ENCODE results near the gene APLP2. TPM values are rescaled to one million over a fixed set of nuclear protein-coding genes. Genes with fewer than 3 reads are reported as not detected.

The APLP2 gene
- total and polyA plus RNA-seq, 8 donors = 41.1 to 563 (median 147) TPM

DNA sequence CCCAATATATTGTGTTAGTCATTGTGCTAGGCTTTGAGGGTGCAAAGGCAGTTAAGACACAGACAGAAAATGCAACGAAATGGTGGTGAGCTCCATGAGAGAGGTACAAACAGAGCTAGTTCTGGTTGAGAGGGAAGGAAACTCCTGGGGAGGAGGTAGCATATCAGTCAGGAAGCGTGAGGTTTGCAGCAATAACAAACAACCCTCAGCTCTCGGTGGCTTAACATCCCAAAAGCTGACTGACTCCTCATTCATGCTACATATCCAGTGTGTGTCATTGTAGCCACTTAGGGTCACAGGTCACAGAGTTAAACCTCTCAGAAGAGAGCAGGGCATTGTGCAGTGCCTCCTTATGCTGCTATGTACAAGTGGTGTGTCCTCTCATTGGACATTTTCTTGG lies 88.1 kb downstream of the APLP2 start:
- no peaks in the 10 kb centered on the region for H3K36me3 ChIP-seq
- intact Hi-C loops (cut with DNase I; ENCODE audit: low total_unique reads) = no loop called here
- TF ChIP-seq EP300 (IDR thresholded peaks at IDR 0.05) (no peak), POLR2A (IDR thresholded peaks at IDR 0.05) (no peak), POLR2AphosphoS5 (IDR thresholded peaks at IDR 0.05) (no peak)
- TF ChIP-seq, protein P1, sequence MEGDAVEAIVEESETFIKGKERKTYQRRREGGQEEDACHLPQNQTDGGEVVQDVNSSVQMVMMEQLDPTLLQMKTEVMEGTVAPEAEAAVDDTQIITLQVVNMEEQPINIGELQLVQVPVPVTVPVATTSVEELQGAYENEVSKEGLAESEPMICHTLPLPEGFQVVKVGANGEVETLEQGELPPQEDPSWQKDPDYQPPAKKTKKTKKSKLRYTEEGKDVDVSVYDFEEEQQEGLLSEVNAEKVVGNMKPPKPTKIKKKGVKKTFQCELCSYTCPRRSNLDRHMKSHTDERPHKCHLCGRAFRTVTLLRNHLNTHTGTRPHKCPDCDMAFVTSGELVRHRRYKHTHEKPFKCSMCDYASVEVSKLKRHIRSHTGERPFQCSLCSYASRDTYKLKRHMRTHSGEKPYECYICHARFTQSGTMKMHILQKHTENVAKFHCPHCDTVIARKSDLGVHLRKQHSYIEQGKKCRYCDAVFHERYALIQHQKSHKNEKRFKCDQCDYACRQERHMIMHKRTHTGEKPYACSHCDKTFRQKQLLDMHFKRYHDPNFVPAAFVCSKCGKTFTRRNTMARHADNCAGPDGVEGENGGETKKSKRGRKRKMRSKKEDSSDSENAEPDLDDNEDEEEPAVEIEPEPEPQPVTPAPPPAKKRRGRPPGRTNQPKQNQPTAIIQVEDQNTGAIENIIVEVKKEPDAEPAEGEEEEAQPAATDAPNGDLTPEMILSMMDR (IDR thresholded peaks at IDR 0.05) = no peak
- no peak for DNase-seq
- no peak overlapping the region for H3K27ac ChIP-seq
- 77 to 88% (median 83%) methylated on average over 3 of the region's 3 CpGs for WGBS, 5 donors
- no peak overlapping the region for H3K4me3 ChIP-seq
- H3K4me1 ChIP-seq = peaks cover 19 to 43% (median 37%) of the 10 kb centered on the region in 4 donors
- H3K9me3 ChIP-seq = no peaks in the 10 kb centered on the region
- peaks cover 0 to 40% (median 0%) of the 10 kb centered on the region in 3 donors for H3K27me3 ChIP-seq

DNA sequence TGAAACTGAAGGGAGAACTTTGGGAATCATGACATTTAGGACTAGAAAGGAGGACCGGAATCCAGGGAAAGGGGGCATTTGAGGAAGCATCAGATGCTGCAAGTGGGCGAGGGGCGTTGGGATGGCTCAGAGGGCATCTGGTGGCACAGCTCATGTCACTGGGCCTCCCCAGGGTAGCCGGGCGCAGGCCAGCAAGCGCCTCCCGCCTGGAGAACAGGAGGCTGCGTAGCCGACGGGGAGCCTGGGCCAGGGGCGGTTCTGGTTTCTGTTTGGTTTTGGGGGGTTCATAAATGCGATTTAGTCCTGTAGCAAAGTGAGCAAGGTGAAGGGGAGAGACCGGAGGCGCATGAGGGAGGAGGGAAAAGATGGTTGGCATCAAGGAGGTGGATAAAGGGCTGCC lies 89.4 kb downstream of the APLP2 start:
- TF ChIP-seq POLR2A (IDR thresholded peaks at IDR 0.05) = no peak
- no peak for TF ChIP-seq EP300 (IDR thresholded peaks at IDR 0.05)
- TF ChIP-seq POLR2AphosphoS5 (IDR thresholded peaks at IDR 0.05) = no peak
- TF ChIP-seq, protein P1 (IDR thresholded peaks at IDR 0.05) = no peak
- H3K36me3 ChIP-seq = no peaks in the 10 kb centered on the region
- 57 to 69% (median 63%) methylated on average over 14 of the region's 14 CpGs for WGBS, 5 donors
- H3K4me3 ChIP-seq = peak overlapping the region; percentile 53 to 70 (median 58)
- peak in 1 of 2 donors; percentile 27 for DNase-seq
- peaks cover 0 to 46% (median 0%) of the 10 kb centered on the region in 3 donors for H3K27me3 ChIP-seq
- intact Hi-C loops (cut with DNase I; ENCODE audit: low total_unique reads) = no loop called here
- H3K9me3 ChIP-seq = no peaks in the 10 kb centered on the region
- peak overlapping the region; percentile 89 to 97 (median 90) for H3K27ac ChIP-seq
- peaks cover 32 to 56% (median 45%) of the 10 kb centered on the region in 4 donors for H3K4me1 ChIP-seq

DNA sequence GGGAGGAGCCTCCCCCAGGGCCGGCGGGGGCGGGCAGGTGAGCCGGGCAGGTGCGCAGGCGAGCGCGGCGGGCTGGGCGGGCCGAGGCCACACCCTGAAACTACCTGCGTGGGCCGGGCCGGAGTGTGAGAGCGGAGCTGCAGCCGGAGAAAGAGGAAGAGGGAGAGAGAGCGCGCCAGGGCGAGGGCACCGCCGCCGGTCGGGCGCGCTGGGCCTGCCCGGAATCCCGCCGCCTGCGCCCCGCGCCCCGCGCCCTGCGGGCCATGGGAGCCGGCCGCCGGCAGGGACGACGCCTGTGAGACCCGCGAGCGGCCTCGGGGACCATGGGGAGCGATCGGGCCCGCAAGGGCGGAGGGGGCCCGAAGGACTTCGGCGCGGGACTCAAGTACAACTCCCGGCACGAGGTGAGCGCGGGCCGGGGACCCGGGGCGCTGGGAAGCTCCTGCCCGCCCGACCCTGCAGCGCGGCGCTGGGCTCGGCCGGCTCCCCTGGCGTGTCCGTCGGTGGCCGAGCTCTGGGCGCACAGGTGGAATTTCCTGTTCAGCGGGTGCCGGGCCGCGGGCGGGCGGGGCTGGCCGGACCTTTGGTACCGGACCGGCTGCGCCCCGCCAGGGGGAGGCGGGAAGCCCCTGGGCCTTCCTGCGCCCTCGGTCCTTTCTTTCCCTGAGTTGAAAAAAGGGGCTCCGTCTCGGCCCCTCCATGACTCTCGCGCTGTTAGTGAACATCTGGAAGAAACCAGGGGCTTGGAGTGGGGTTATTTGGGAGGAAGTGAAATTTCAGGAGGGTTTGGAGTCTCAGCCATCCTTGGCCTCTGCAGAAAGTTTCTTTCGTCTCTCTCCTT lies 90.2 kb downstream of the APLP2 start, which contains the start of gene ST14:
TSS of gene ST14 (plus strand) at position 126 of the 841 bp plus-strand sequence. CDS start at position 324, 198 bp downstream.
- Histone ChIP-seq H3K36me3 (no peaks in the 10 kb centered on the region), H3K9me3 (no peaks in the 10 kb centered on the region), H3K4me3 (peak within 1 kb of the TSS; percentile 53 to 70 (median 58)), H3K27me3 (peaks cover 0 to 46% (median 0%) of the 10 kb centered on the region in 3 donors), H3K27ac (peak within 1 kb of the TSS; percentile 89 to 97 (median 90)), H3K4me1 (peaks cover 32 to 64% (median 51%) of the 10 kb centered on the region in 4 donors)
- DNase-seq = peak; percentile 89 to 90
- TF ChIP-seq POLR2AphosphoS5 (IDR thresholded peaks at IDR 0.05) = peak in 2 of 3 donors; percentile 81 to 85
- TF ChIP-seq, protein P1 (IDR thresholded peaks at IDR 0.05) = no peak
- no peak for TF ChIP-seq POLR2A (IDR thresholded peaks at IDR 0.05)
- 2 to 10% (median 3%) methylated on average over 14 to 89 of the region's 89 CpGs for WGBS, 5 donors
- intact Hi-C loops (cut with DNase I; ENCODE audit: low total_unique reads) = no loop called here

DNA sequence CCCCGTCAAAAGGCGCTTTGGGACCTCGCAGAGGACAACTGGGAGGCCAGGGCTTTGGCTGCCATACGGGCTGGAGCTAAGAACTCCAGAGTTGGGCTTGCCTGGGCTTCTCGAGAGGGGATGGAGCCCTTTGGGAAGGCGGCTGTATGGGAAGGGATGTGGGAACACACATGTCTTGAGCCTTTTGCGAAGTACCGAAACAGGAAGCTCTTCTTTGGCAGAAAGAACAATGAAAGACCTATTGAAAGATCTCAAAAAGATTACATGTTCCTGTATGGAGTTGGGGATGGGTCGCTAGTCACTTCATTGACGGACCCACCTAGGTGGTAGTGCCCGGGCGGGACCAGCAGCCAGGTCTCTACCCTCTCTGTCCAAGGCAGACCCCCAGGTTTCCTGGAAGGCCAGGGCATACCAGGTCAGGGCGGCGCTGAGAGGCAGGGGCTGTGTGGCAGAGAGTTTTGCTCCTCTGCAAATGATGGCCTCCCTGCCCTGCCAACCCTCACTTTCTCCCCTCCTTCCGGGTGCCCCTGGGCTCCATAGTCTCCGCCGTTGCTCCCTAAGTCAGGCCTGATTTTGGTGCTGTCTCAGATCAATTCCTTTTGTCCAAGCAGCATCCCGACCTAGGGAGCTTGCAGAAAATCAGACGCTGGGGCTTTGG lies 90.9 kb downstream of the APLP2 start:
- H3K9me3 ChIP-seq = no peaks in the 10 kb centered on the region
- peak overlapping the region; percentile 89 to 97 (median 90) for H3K27ac ChIP-seq
- intact Hi-C loops (cut with DNase I; ENCODE audit: low total_unique reads) = no loop called here
- H3K4me1 ChIP-seq = peaks cover 32 to 66% (median 53%) of the 10 kb centered on the region in 4 donors
- H3K4me3 ChIP-seq = peak overlapping the region; percentile 53 to 70 (median 58)
- DNase-seq = peak in 1 of 2 donors; percentile 28
- H3K27me3 ChIP-seq = peaks cover 0 to 46% (median 0%) of the 10 kb centered on the region in 3 donors
- WGBS, 5 donors = 20 to 36% (median 28%) methylated on average over 19 of the region's 19 CpGs
- TF ChIP-seq POLR2A (IDR thresholded peaks at IDR 0.05) = no peak
- TF ChIP-seq EP300 (IDR thresholded peaks at IDR 0.05) = no peak
- no peak for TF ChIP-seq POLR2AphosphoS5 (IDR thresholded peaks at IDR 0.05)
- TF ChIP-seq, protein P1 (IDR thresholded peaks at IDR 0.05) = no peak
- no peaks in the 10 kb centered on the region for H3K36me3 ChIP-seq
